ENCODE data around the gene PHF21A.

GRCh38 chr11:45927684-45928413 is 193.4 kb downstream of the PHF21A start:
- TF ChIP-seq CTCF (IDR thresholded peaks at IDR 0.05 in 2 of 3, conservative IDR thresholded peaks at IDR 0.05 in 1 of 3; ENCODE audit: control insufficient read depth in 2 of 3, extremely low read depth in 1 of 3, insufficient read depth in 1 of 3, low read depth in 3 of 3, low read length in 3 of 3), result no peak
- TF ChIP-seq NFYB (IDR thresholded peaks at IDR 0.05; ENCODE audit: insufficient read depth, low read depth, low read length), result no peak
- no peak for TF ChIP-seq RELA (IDR thresholded peaks at IDR 0.05; ENCODE audit: borderline replicate concordance, partially characterized antibody)
- no peak for TF ChIP-seq POLR2A (IDR thresholded peaks at IDR 0.05; ENCODE audit: low read depth, low read length)
- TF ChIP-seq, protein P1, sequence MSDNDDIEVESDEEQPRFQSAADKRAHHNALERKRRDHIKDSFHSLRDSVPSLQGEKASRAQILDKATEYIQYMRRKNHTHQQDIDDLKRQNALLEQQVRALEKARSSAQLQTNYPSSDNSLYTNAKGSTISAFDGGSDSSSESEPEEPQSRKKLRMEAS (IDR thresholded peaks at IDR 0.05; ENCODE audit: low read depth, low read length), result no peak

All from GM12878 (cell line).